Fibroblast of skin of abdomen (primary cell): ENCODE measurements around the gene HPS1.

Experiments
- DNase-seq: peaks from one replicate; pipeline ENCODE4 v3.0.0-alpha.2; 2013

Gene HPS1

GRCh38 chr10:98431016-98431415 lies 15.7 kb downstream of the HPS1 start:
- no peak for DNase-seq

GRCh38 chr10:98430427-98430826 lies 16.3 kb downstream of the HPS1 start:
- no peak for DNase-seq

- DNase-seq, result no peak
These were observed 17.2 kb downstream of the HPS1 start for GRCh38 chr10:98429320-98430072.

GRCh38 chr10:98427011-98427515 lies 19.7 kb downstream of the HPS1 start:
- DNase-seq, result no peak

GRCh38 chr10:98425511-98426352 lies 21.0 kb downstream of the HPS1 start:
- peak; percentile 6 for DNase-seq

- DNase-seq, result no peak
These were observed 22.2 kb downstream of the HPS1 start for GRCh38 chr10:98424295-98425254.

GRCh38 chr10:98423691-98424120 lies 23.0 kb downstream of the HPS1 start:
- no peak for DNase-seq

- DNase-seq, result no peak
These were observed 24.6 kb downstream of the HPS1 start for GRCh38 chr10:98422182-98422581.

GRCh38 chr10:98420786-98421185 lies 25.9 kb downstream of the HPS1 start:
- no peak for DNase-seq

GRCh38 chr10:98419469-98420261 lies 27.1 kb downstream of the HPS1 start:
- no peak for DNase-seq

- DNase-seq, result no peak
These were observed 27.9 kb downstream of the HPS1 start for GRCh38 chr10:98418665-98419468.

GRCh38 chr10:98417973-98418664 lies 28.6 kb downstream of the HPS1 start:
- no peak for DNase-seq

- DNase-seq, result no peak
These were observed 29.2 kb downstream of the HPS1 start for GRCh38 chr10:98417481-98417959.

- DNase-seq, result no peak
These were observed 29.9 kb downstream of the HPS1 start for GRCh38 chr10:98416606-98417388.

- peak; percentile 51 for DNase-seq
These were observed 31.0 kb downstream of the HPS1 start for GRCh38 chr10:98415731-98416119.

- DNase-seq, result peak; percentile 95
These were observed 31.6 kb downstream of the HPS1 start, which contains the start of gene PYROXD2 for GRCh38 chr10:98414932-98415730. TSS of gene PYROXD2 (minus strand) at chr10:98415182. CDS start at chr10:98415135, 47 bp downstream.

GRCh38 chr10:98414578-98414931 lies 32.2 kb downstream of the HPS1 start:
- DNase-seq, result no peak

GRCh38 chr10:98411768-98412167 lies 35.0 kb downstream of the HPS1 start:
- no peak for DNase-seq
